Smooth muscle cell (in vitro differentiated cells): ENCODE results near the gene CPA5. TPM values are rescaled to one million over a fixed set of nuclear protein-coding genes. Genes with fewer than 3 reads are reported as not detected.

ENCODE experiments used
- DNase-seq: peaks from one replicate; lab custom pipeline; 2025; ENCODE audit not compliant: unreplicated experiment; lab: John Stamatoyannopoulos, UW
- H2AFZ ChIP-seq: fragments of 200-600 bp; sonication (generic); 2 replicates; pipeline ENCODE4 v1.6.0; 2016; ENCODE audit warnings: antibody characterized with exemption, low read depth, mild to moderate bottlenecking
- H3F3A ChIP-seq: fragments of 200-600 bp; sonication (generic); 2 replicates; pipeline ENCODE4 v1.6.0; 2017; ENCODE audit warnings: antibody characterized with exemption, low read depth
- H3K27ac ChIP-seq: fragments of 200-600 bp; sonication (generic); 2 replicates; pipeline ENCODE4 v1.5.1; 2016; ENCODE audit warnings: low read depth, mild to moderate bottlenecking
- H3K27me3 ChIP-seq: fragments of 200-600 bp; sonication (generic); 2 replicates; pipeline ENCODE4 v1.6.1; 2016; ENCODE audit warnings: low read depth, mild to moderate bottlenecking
- H3K36me3 ChIP-seq: fragments of 200-600 bp; sonication (generic); 2 replicates; pipeline ENCODE4 v1.5.1; 2016; ENCODE audit warnings: low read depth
- H3K4me1 ChIP-seq: fragments of 200-600 bp; sonication (generic); 2 replicates; pipeline ENCODE4 v1.5.1; 2016; ENCODE audit warnings: low read depth
- H3K4me2 ChIP-seq: fragments of 200-600 bp; sonication (generic); 2 replicates; pipeline ENCODE4 v1.6.0; 2016; ENCODE audit warnings: mild to moderate bottlenecking
- H3K4me3 ChIP-seq: fragments of 200-600 bp; sonication (generic); 2 replicates; pipeline ENCODE4 v1.5.1; 2016; ENCODE audit warnings: mild to moderate bottlenecking
- H3K79me2 ChIP-seq: fragments of 200-600 bp; sonication (generic); 2 replicates; pipeline ENCODE4 v1.6.0; 2016; ENCODE audit warnings: low read depth, mild to moderate bottlenecking
- H3K9ac ChIP-seq: fragments of 200-600 bp; sonication (generic); 2 replicates; pipeline ENCODE4 v1.6.0; 2016; ENCODE audit warnings: low read depth
- H3K9me3 ChIP-seq: fragments of 200-600 bp; sonication (generic); replicated peaks from 2 replicates; pipeline ENCODE4 v1.5.1; 2016; ENCODE audit warnings: low read depth
- H4K20me1 ChIP-seq: fragments of 200-600 bp; sonication (generic); 2 replicates; pipeline ENCODE4 v1.6.0; 2016; ENCODE audit warnings: low read depth
- CTCF ChIP-seq: fragments of 200-600 bp; sonication (generic); IDR thresholded peaks from 2 replicates; pipeline ENCODE4 v1.5.1; 2017; ENCODE audit warnings: borderline replicate concordance, mild to moderate bottlenecking, antibody characterized with exemption; ENCODE audit not compliant: insufficient read depth, poor library complexity, severe bottlenecking
- WGBS: methylation state at CpG from one replicate; pipeline ENCODE4 v1.1.7; 2016; ENCODE audit warnings: low lambda C conversion rate; 5-methylcytosine and 5-hydroxymethylcytosine counted together
- polyA plus RNA-seq: library from polyadenylated mRNA; unstranded; fragments of >200 nt; fragmentation: Nextera tagmentation; extraction: Ambion mirVana; gene quantifications from 2 replicates; pipeline ENCODE4 v1.2.1, GENCODE V29; 2016
- total RNA-seq: library from RNA; depleted of rRNA; stranded (reverse); fragments of >200 nt; gene quantifications from 2 replicates; pipeline ENCODE4 v1.2.3, GENCODE V29; 2014

CPA5 gene
- total and polyA plus RNA-seq, 2 experiments from 2014 or later: not detected

GRCh38 chr7:130369831-130370550, 25.4 kb downstream of the CPA5 start:
- H3K4me3 ChIP-seq: no peak overlapping the region
- H3K9ac ChIP-seq: peak overlapping the region; percentile 68
- no peaks in the 10 kb centered on the region for H4K20me1 ChIP-seq
- peak overlapping the region; percentile 95 for H3K27ac ChIP-seq
- H3K9me3 ChIP-seq: no peaks in the 10 kb centered on the region
- H3K27me3 ChIP-seq: no peaks in the 10 kb centered on the region
- no peak for TF ChIP-seq CTCF
- peaks cover 38% of the 10 kb centered on the region for H3F3A ChIP-seq
- no peak for DNase-seq
- no peak overlapping the region for H2AFZ ChIP-seq
- H3K4me1 ChIP-seq: peaks cover 27% of the 10 kb centered on the region
- H3K4me2 ChIP-seq: peak overlapping the region; percentile 41
- H3K79me2 ChIP-seq: no peaks in the 10 kb centered on the region
- H3K36me3 ChIP-seq: no peaks in the 10 kb centered on the region
- 54% methylated on average over 3 of the region's 3 CpGs for WGBS

GRCh38 chr7:130371046-130371445, 26.4 kb downstream of the CPA5 start:
- no peaks in the 10 kb centered on the region for H3K9me3 ChIP-seq
- WGBS: 83% methylated on average over 3 of the region's 3 CpGs
- H3K79me2 ChIP-seq: no peaks in the 10 kb centered on the region
- TF ChIP-seq CTCF: no peak
- H3K27ac ChIP-seq: peak overlapping the region; percentile 95
- DNase-seq: no peak
- no peak overlapping the region for H3K4me3 ChIP-seq
- H3K36me3 ChIP-seq: no peaks in the 10 kb centered on the region
- no peak overlapping the region for H3K4me2 ChIP-seq
- H2AFZ ChIP-seq: no peak overlapping the region
- no peaks in the 10 kb centered on the region for H4K20me1 ChIP-seq
- H3K27me3 ChIP-seq: no peaks in the 10 kb centered on the region
- H3K9ac ChIP-seq: peak overlapping the region; percentile 41
- H3K4me1 ChIP-seq: peaks cover 20% of the 10 kb centered on the region
- H3F3A ChIP-seq: peaks cover 38% of the 10 kb centered on the region

GRCh38 chr7:130372402-130373165, 28.0 kb downstream of the CPA5 start:
- Histone ChIP-seq H3K4me1 (peaks cover 20% of the 10 kb centered on the region), H3K9me3 (no peaks in the 10 kb centered on the region), H3K79me2 (no peaks in the 10 kb centered on the region), H4K20me1 (no peaks in the 10 kb centered on the region), H3K27ac (peak overlapping the region; percentile 95), H3K36me3 (no peaks in the 10 kb centered on the region), H3F3A (peaks cover 38% of the 10 kb centered on the region), H3K27me3 (no peaks in the 10 kb centered on the region), H3K4me2 (peak overlapping the region; percentile 47), H2AFZ (peak overlapping the region; percentile 32), H3K9ac (peak overlapping the region; percentile 79), H3K4me3 (peak overlapping the region; percentile 2)
- no peak for DNase-seq
- no peak for TF ChIP-seq CTCF
- WGBS: 49% methylated on average over 11 of the region's 11 CpGs
